ENCODE measurements around the gene PRKG1. TPM values are rescaled to one million over a fixed set of nuclear protein-coding genes. Genes with fewer than 3 reads are reported as not detected.

PRKG1 gene
- total and polyA plus RNA-seq, 2 of the 4 experiments (the other 2 are of a cell fraction): 3.5 to 18.3 TPM

DNA sequence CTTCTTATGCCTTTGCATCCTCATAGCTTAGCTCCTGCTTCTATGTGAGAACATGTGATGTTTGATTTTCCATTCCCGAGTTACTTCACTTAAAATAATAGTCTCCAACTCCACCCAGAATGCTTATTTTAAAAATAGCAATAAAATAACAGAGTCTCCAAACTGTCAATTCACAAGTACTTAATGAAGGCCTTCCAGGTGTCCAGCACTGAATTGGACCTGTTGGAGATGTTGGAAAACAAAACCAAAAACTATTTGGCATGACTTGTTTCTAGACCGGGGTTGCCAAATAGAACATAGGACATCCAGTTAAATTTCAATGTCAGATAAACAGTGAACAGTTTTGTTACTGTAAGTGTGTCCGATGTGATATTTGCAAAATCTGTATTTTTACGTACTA is 1031.7 kb downstream of the PRKG1 start:
- Histone ChIP-seq H3K27ac (ENCODE audit: insufficient read depth, low read length) (no peak overlapping the region), H3K23ac (ENCODE audit: low read depth, low read length) (no peak overlapping the region), H3K36me3 (ENCODE audit: control insufficient read depth, insufficient read depth, low read length) (no peaks in the 10 kb centered on the region), H3K14ac (replicated peaks; ENCODE audit: low read depth, low read length) (no peak overlapping the region), H2AFZ (replicated peaks; ENCODE audit: low read length, poor library complexity) (no peak overlapping the region), H3K4me2 (ENCODE audit: low read depth, low read length) (no peak overlapping the region), H3K27me3 (ENCODE audit: control insufficient read depth, insufficient read depth, low read length) (no peaks in the 10 kb centered on the region), H4K20me1 (ENCODE audit: insufficient read depth, low read length) (no peaks in the 10 kb centered on the region), H2AK5ac (ENCODE audit: low read depth, low read length) (no peak overlapping the region), H4K5ac (ENCODE audit: low read depth, low read length) (no peak overlapping the region), H3K9me1 (ENCODE audit: insufficient read depth, low read length) (no peaks in the 10 kb centered on the region), H2AK9ac (replicated peaks; ENCODE audit: low read depth, low read length, poor library complexity) (no peak overlapping the region), H2BK5ac (ENCODE audit: low read depth, low read length, poor library complexity, severe bottlenecking) (no peak overlapping the region), H3K79me1 (ENCODE audit: low read depth in 1 of 2, low read length in 2 of 2) (no peaks in the 10 kb centered on the region), H4K91ac (ENCODE audit: insufficient read depth, low read depth, low read length) (no peak overlapping the region), H2BK15ac (ENCODE audit: low read depth, low read length) (no peak overlapping the region), H3K4me1 (ENCODE audit: control insufficient read depth, insufficient read depth, low read length) (peaks cover 2% of the 10 kb centered on the region; the same call in 1 of the 2 replicates), H2BK20ac (ENCODE audit: low read depth, low read length) (no peak overlapping the region), H3K4ac (ENCODE audit: low read depth, low read length) (no peak overlapping the region), H2BK120ac (ENCODE audit: low read depth, low read length) (no peak overlapping the region), H3K4me3 (ENCODE audit: insufficient read depth, low read depth, low read length) (no peak overlapping the region), H4K8ac (ENCODE audit: low read depth in 2 of 2, low read length in 2 of 2) (no peak overlapping the region), H3K9ac (ENCODE audit: low read depth, low read length) (no peak overlapping the region), H3K18ac (ENCODE audit: low read depth, low read length) (no peak overlapping the region), H3K56ac (ENCODE audit: extremely low read depth, insufficient read depth, low read length) (no peak overlapping the region), H3K9me3 (ENCODE audit: control insufficient read depth, insufficient read depth, low read length) (no peaks in the 10 kb centered on the region)
- ATAC-seq (ENCODE audit: low read depth): no peak
- intact Hi-C loops (cut with micrococcal nuclease) (no loop called here), dilution Hi-C loops (cut with HindIII; ENCODE audit: low sequenced_read_pairs, unreplicated experiment) (no loop called here), in situ Hi-C loops (cut with MboI; ENCODE audit: low sequenced_read_pairs) (no loop called here)
- no CpG with 5 or more reads among the region's 4 CpGs for WGBS, 2 experiments (ENCODE audit: extremely low coverage in 2 of 2, insufficient read length in 1 of 2)
- no TSS peak for BruUV-seq (replicated peaks)
- CTCF ChIA-PET: interaction anchor here (0.9 kb wide), 1 partner anchor 73 kb away, joined by 3 read pairs; no protein-coding TSS in a partner anchor
- POLR2A ChIA-PET (ENCODE audit: unreplicated experiment): no interaction called here
- DNase-seq: no peak
- TF ChIP-seq FOS (IDR thresholded peaks at IDR 0.05; ENCODE audit: low read depth, low read length): no peak
- TF ChIP-seq RAD21 (IDR thresholded peaks at IDR 0.05; ENCODE audit: low read length): no peak
- TF ChIP-seq MAZ (IDR thresholded peaks at IDR 0.05; ENCODE audit: borderline replicate concordance, low read depth, low read length): no peak
- TF ChIP-seq, protein P1, sequence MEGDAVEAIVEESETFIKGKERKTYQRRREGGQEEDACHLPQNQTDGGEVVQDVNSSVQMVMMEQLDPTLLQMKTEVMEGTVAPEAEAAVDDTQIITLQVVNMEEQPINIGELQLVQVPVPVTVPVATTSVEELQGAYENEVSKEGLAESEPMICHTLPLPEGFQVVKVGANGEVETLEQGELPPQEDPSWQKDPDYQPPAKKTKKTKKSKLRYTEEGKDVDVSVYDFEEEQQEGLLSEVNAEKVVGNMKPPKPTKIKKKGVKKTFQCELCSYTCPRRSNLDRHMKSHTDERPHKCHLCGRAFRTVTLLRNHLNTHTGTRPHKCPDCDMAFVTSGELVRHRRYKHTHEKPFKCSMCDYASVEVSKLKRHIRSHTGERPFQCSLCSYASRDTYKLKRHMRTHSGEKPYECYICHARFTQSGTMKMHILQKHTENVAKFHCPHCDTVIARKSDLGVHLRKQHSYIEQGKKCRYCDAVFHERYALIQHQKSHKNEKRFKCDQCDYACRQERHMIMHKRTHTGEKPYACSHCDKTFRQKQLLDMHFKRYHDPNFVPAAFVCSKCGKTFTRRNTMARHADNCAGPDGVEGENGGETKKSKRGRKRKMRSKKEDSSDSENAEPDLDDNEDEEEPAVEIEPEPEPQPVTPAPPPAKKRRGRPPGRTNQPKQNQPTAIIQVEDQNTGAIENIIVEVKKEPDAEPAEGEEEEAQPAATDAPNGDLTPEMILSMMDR (conservative IDR thresholded peaks at IDR 0.05; ENCODE audit: low read depth, low read length): no peak
- TF ChIP-seq MXI1 (IDR thresholded peaks at IDR 0.05; ENCODE audit: borderline replicate concordance, low read depth, low read length): no peak
- TF ChIP-seq USF2 (IDR thresholded peaks at IDR 0.05; ENCODE audit: low read depth, low read length): no peak
